OCI-LY7 (cell line): ENCODE measurements around the gene PXDC1. TPM values are rescaled to one million over a fixed set of nuclear protein-coding genes. Genes with fewer than 3 reads are reported as not detected.

Source experiments
- Bru-seq: library from RNA; stranded (reverse); fragments of 400-500 nt; gene quantifications from one replicate; lab custom pipeline; 2021; lab: Mats Ljungman, UMichigan
- BruChase-seq, 2 experiments: library from RNA; stranded (reverse); fragments of 400-500 nt; gene quantifications; one replicate each; lab custom pipeline; 2021; lab: Mats Ljungman, UMichigan
- BruUV-seq: library from RNA; stranded (reverse); fragments of 400-500 nt; replicated peaks from 2 replicates; lab custom pipeline; 2021; lab: Mats Ljungman, UMichigan
- CTCF ChIA-PET: fragments of 300-600 bp; sonication (Branson Sonifier 250); formaldehyde crosslinking; loops from one replicate; lab custom pipeline; 2022; ENCODE audit warnings: antibody characterized with exemption; ENCODE audit not compliant: unreplicated experiment; lab: Charles Lee
- POLR2A ChIA-PET: fragments of 300-600 bp; sonication (Branson Sonifier 250); formaldehyde crosslinking; loops from one replicate; lab custom pipeline; 2022; ENCODE audit warnings: antibody characterized with exemption; lab: Charles Lee
- DNase-seq: peaks from one replicate; pipeline ENCODE4 v3.0.0-alpha.2; 2015; ENCODE audit warnings: low spot score
- H2AFZ ChIP-seq: fragments of 200-600 bp; sonication (generic), shearing (Covaris generic); 2 replicates; pipeline ENCODE4 v1.6.1; 2014; ENCODE audit warnings: mild to moderate bottlenecking, antibody characterized with exemption, low read length, moderate library complexity
- H3K27ac ChIP-seq: fragments of 200-600 bp; sonication (generic); 2 replicates; pipeline ENCODE4 v1.5.1; 2014; ENCODE audit warnings: mixed run types, low read depth, mild to moderate bottlenecking, moderate library complexity, low read length, inconsistent platforms; ENCODE audit not compliant: poor library complexity, severe bottlenecking
- H3K36me3 ChIP-seq: fragments of 200-600 bp; sonication (generic); 2 replicates; pipeline ENCODE4 v1.6.1; 2014; ENCODE audit warnings: mild to moderate bottlenecking, antibody characterized with exemption, low read length, moderate library complexity, mixed read lengths; ENCODE audit not compliant: insufficient read depth
- H3K4me1 ChIP-seq: fragments of 200-600 bp; sonication (generic); 2 replicates; pipeline ENCODE4 v1.5.1; 2014; ENCODE audit warnings: mild to moderate bottlenecking, low read length; ENCODE audit not compliant: insufficient read depth, poor library complexity, severe bottlenecking
- H3K4me2 ChIP-seq: fragments of 200-600 bp; sonication (generic); 2 replicates; pipeline ENCODE4 v1.6.1; 2014; ENCODE audit warnings: mild to moderate bottlenecking, low read length
- H3K4me3 ChIP-seq: fragments of 200-600 bp; sonication (generic); 2 replicates; pipeline ENCODE4 v1.5.1; 2014; ENCODE audit warnings: mild to moderate bottlenecking, low read depth, low read length; ENCODE audit not compliant: poor library complexity, severe bottlenecking
- H3K79me2 ChIP-seq: fragments of 200-600 bp; sonication (generic); 2 replicates; pipeline ENCODE4 v1.6.1; 2016; ENCODE audit warnings: low read depth, mild to moderate bottlenecking, low read length, moderate library complexity, mixed read lengths; ENCODE audit not compliant: insufficient read depth
- H3K9me2 ChIP-seq: fragments of 200-600 bp; sonication (generic); 2 replicates; pipeline ENCODE4 v1.6.1; 2016; ENCODE audit warnings: mild to moderate bottlenecking, low read length, mixed read lengths; ENCODE audit not compliant: insufficient read depth
- H3K9me3 ChIP-seq: fragments of 200-600 bp; sonication (generic); 2 replicates; pipeline ENCODE4 v1.6.1; 2014; ENCODE audit warnings: mild to moderate bottlenecking, mixed run types, low read length, mixed read lengths
- H4K20me1 ChIP-seq: fragments of 200-600 bp; sonication (generic); 2 replicates; pipeline ENCODE4 v1.6.1; 2014; ENCODE audit warnings: mild to moderate bottlenecking, antibody characterized with exemption, low read length, moderate library complexity, mixed read lengths; ENCODE audit not compliant: insufficient read depth
- CTCF ChIP-seq: fragments of 200-600 bp; sonication (generic); conservative IDR thresholded peaks from 2 replicates; pipeline ENCODE4 v1.5.1; 2014; ENCODE audit warnings: mild to moderate bottlenecking, antibody characterized with exemption, low read length, moderate library complexity, mixed read lengths
- EZH2phosphoT487 ChIP-seq: fragments of 200-600 bp; sonication (generic); IDR thresholded peaks from 2 replicates; pipeline ENCODE4 v1.6.1; 2018; ENCODE audit warnings: low read depth, borderline replicate concordance, mild to moderate bottlenecking, mixed run types, antibody characterized with exemption, low read length, moderate library complexity, mixed read lengths
- intact Hi-C: fragments of 100-400 bp; cut with micrococcal nuclease; formaldehyde crosslinking; loops from one replicate; pipeline ENCODE4 v1.10.0; 2022; ENCODE audit not compliant: unreplicated experiment
- long read RNA-seq: library from polyadenylated mRNA; stranded (forward); transcript quantifications from one replicate; pipeline ENCODE4 v2.0.0, GENCODE V29; 2022
- total RNA-seq, 2 experiments: library from RNA; depleted of rRNA in 1 of 2; stranded (reverse); fragments of >200 nt in 1 of 2; shearing (Covaris generic) in 1 of 2; gene quantifications; 2 replicates each; pipeline ENCODE4 v1.2.3, GENCODE V29; 2014 to 2022

The PXDC1 gene, protein sequence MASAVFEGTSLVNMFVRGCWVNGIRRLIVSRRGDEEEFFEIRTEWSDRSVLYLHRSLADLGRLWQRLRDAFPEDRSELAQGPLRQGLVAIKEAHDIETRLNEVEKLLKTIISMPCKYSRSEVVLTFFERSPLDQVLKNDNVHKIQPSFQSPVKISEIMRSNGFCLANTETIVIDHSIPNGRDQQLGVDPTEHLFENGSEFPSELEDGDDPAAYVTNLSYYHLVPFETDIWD
- not detected in 2 replicates for total RNA-seq (2014; rRNA removed; shearing (Covaris generic))
- total RNA-seq (2022) = not detected in 2 replicates
- Bru-seq, nascent RNA = percentile 8 among the genes with signal in this experiment
- BruChase-seq, experiment 1, labeled RNA remaining after a 6-hour chase = percentile 8 among the genes with signal in this experiment
- percentile 5 among the genes with signal in this experiment for BruChase-seq, experiment 2, labeled RNA remaining after a 2-hour chase
- long read RNA-seq = 0 reads

GRCh38 chr6:3751077-3751729 is at the start of gene PXDC1:
TSS of gene PXDC1 (minus strand) at chr6:3751713. CDS start at chr6:3751531, 182 bp downstream.
- CTCF ChIA-PET = no interaction called here
- Histone ChIP-seq H3K79me2 (no peaks in the 10 kb centered on the region), H3K27ac (no peak within 1 kb of the TSS), H3K36me3 (no peaks in the 10 kb centered on the region), H2AFZ (no peak within 1 kb of the TSS), H3K9me2 (no peaks in the 10 kb centered on the region), H4K20me1 (no peaks in the 10 kb centered on the region), H3K4me2 (no peak within 1 kb of the TSS), H3K4me1 (no peaks in the 10 kb centered on the region), H3K9me3 (no peaks in the 10 kb centered on the region), H3K4me3 (no peak within 1 kb of the TSS)
- intact Hi-C loops = no loop called here
- POLR2A ChIA-PET = no interaction called here
- TF ChIP-seq EZH2phosphoT487 = no peak
- no peak for TF ChIP-seq CTCF
- BruUV-seq = no TSS peak
- DNase-seq = no peak

DNA sequence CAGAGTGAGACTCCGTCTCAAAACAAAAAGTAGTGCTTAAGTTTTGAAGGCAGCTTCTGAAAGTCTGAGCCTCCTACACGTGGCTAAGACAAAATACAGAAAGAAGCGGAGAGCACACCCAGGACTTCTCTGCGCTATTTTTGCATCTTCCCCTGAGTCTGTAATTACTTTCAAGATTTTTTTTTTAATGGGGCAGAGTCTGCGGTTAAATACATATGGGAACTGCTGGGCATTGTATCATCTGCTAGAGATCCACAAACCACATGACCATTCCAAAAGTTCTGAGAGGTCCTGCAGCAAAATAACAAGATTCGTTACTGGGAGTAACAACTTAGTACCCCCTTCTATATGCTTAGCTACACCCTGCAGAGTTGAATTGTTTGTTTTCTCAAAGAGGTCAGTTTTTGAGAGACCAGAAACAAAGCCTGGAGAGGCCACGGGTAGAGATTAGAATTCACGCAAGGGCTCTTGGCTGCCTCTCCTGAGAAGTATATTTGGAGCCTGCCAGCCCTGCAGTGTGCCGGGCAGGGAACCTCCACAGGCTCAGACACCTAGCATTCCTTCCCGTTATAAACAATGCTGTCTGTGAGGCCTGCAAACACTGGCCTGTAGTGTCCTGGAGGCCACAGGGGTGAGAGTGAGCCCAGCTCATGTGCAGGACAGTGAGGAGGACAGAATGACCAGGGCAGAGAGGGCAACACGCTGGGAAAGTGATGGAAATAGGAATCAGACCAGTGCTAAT is 49.5 kb upstream of the PXDC1 start:
- Histone ChIP-seq H3K9me2 (no peaks in the 10 kb centered on the region), H3K79me2 (no peaks in the 10 kb centered on the region), H4K20me1 (no peaks in the 10 kb centered on the region), H3K4me3 (no peak overlapping the region), H3K36me3 (no peaks in the 10 kb centered on the region), H3K9me3 (no peaks in the 10 kb centered on the region), H3K4me2 (no peak overlapping the region), H3K27ac (no peak overlapping the region), H3K4me1 (no peaks in the 10 kb centered on the region), H2AFZ (no peak overlapping the region)
- POLR2A ChIA-PET = no interaction called here
- no TSS peak for BruUV-seq
- CTCF ChIA-PET = no interaction called here
- no peak for TF ChIP-seq EZH2phosphoT487
- TF ChIP-seq CTCF = no peak
- DNase-seq = no peak
- intact Hi-C loops = no loop called here
